ENCODE measurements around the gene YWHAG.

DNA sequence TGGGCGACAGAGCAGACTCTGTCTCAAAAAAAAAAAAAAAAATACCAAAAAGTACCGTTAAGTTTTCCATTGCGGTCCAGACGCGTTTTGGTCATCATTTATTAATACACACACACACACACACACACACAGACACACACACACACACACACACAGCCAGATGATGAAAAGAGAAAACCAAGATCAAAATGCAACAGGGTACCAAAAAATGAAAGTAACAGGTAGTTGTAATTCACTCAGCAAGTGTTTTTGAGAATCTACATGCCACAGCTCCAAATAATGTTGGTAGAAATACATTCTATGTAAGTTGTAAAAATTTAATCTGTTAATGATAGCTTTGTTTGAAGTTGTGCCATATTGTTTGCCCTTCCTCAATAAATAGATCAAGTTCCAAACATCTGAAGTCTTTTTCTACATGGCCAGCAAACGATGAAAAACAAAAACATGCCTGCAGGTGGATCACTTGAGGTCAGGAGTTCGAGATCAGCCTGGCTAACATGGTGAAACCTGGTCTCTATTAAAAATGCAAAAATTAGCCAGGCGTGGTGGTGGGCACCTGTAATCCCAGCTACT, 9.4 kb downstream of the YWHAG start:
- no peak for TF ChIP-seq POLR2A (IDR thresholded peaks at IDR 0.05)
- TF ChIP-seq, protein P1, sequence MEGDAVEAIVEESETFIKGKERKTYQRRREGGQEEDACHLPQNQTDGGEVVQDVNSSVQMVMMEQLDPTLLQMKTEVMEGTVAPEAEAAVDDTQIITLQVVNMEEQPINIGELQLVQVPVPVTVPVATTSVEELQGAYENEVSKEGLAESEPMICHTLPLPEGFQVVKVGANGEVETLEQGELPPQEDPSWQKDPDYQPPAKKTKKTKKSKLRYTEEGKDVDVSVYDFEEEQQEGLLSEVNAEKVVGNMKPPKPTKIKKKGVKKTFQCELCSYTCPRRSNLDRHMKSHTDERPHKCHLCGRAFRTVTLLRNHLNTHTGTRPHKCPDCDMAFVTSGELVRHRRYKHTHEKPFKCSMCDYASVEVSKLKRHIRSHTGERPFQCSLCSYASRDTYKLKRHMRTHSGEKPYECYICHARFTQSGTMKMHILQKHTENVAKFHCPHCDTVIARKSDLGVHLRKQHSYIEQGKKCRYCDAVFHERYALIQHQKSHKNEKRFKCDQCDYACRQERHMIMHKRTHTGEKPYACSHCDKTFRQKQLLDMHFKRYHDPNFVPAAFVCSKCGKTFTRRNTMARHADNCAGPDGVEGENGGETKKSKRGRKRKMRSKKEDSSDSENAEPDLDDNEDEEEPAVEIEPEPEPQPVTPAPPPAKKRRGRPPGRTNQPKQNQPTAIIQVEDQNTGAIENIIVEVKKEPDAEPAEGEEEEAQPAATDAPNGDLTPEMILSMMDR (IDR thresholded peaks at IDR 0.05), result no peak

Measured in Peyer's patch (tissue), 4 donors.